Suprapubic skin (tissue), 4 donors: ENCODE measurements around the gene TXNRD3. TPM values are rescaled to one million over a fixed set of nuclear protein-coding genes. Genes with fewer than 3 reads are reported as not detected.

Source experiments
- DNase-seq, 2 donors: peaks; one replicate each; pipeline ENCODE4 v3.0.0-alpha.2; 2019; ENCODE audit warnings: low spot score in 2 of 2
- H3K27ac ChIP-seq: fragments of 200-600 bp; sonication (generic); one replicate; pipeline ENCODE4 v1.5.1; 2019
- H3K27me3 ChIP-seq: fragments of 200-600 bp; sonication (generic); one replicate; pipeline ENCODE4 v1.5.1; 2019
- H3K36me3 ChIP-seq: fragments of 200-600 bp; sonication (generic); one replicate; pipeline ENCODE4 v1.5.1; 2019
- H3K4me1 ChIP-seq: fragments of 200-600 bp; sonication (generic); one replicate; pipeline ENCODE4 v1.5.1; 2019
- H3K4me3 ChIP-seq: fragments of 200-600 bp; sonication (generic); one replicate; pipeline ENCODE4 v1.5.1; 2019; ENCODE audit warnings: mild to moderate bottlenecking
- H3K9me3 ChIP-seq: fragments of 200-600 bp; sonication (generic); one replicate; pipeline ENCODE4 v1.5.1; 2019
- EP300 ChIP-seq: sonication (generic); formaldehyde crosslinking; IDR thresholded peaks from one replicate; pipeline ENCODE4 v1.6.1; 2017; ENCODE audit warnings: antibody characterized with exemption
- POLR2A ChIP-seq, 2 donors: fragments of 450-650 bp; IDR thresholded peaks; one replicate each; pipeline ENCODE4 v1.6.1; 2017; ENCODE audit warnings: antibody characterized with exemption in 2 of 2, mild to moderate bottlenecking in 2 of 2, moderate library complexity in 2 of 2
- POLR2AphosphoS5 ChIP-seq, 3 donors: sonication (generic); formaldehyde crosslinking; IDR thresholded peaks; one replicate each; pipeline ENCODE4 v1.6.1; 2017; ENCODE audit warnings: antibody characterized with exemption in 3 of 3
- WGBS: methylation state at CpG from one replicate; pipeline ENCODE4 v1.1.5; 2018; 5-methylcytosine and 5-hydroxymethylcytosine counted together
- total RNA-seq, 4 donors: library from RNA; depleted of rRNA; stranded (reverse); fragments of >200 nt; gene quantifications; one replicate each; pipeline ENCODE4 v1.1.0, GENCODE V29; 2016
- TF ChIP-seq, protein P1 (sequence below), 2 donors: fragments of 200-600 bp in 1 of 2; fragments of 450-650 bp in 1 of 2; sonication (generic) in 1 of 2; IDR thresholded peaks; one replicate each; pipeline ENCODE4 v1.5.1; 2016 to 2019; ENCODE audit warnings: antibody characterized with exemption in 2 of 2, mild to moderate bottlenecking in 1 of 2, moderate library complexity in 1 of 2

The TXNRD3 gene
- total RNA-seq, 4 donors from 2014 or later: 7.4 to 14.0 (median 11.3) TPM

DNA sequence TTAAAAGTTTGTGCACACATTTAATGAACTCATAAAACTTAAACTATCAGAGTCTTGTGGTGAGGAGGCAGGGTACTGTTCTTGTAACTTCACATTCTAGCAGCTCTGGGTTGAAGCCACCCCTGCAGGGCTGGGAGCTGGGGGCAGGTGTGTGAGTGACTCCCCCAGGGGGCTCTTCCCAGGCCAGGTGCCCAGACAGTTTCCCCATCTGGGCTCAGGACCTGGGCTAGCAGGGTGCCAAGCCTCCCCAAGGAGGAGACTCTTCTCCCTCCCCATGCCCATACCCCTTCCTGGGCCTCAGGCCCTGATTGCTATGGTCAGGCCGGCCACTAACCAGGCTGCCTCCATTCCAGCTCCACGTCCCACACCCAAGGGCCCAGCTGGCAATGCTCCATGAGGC, 27.1 kb upstream of the TXNRD3 start:
- TF ChIP-seq EP300 (no peak), POLR2A (IDR thresholded peaks at IDR 0.05) (no peak), POLR2AphosphoS5 (IDR thresholded peaks at IDR 0.05) (no peak)
- TF ChIP-seq, protein P1, sequence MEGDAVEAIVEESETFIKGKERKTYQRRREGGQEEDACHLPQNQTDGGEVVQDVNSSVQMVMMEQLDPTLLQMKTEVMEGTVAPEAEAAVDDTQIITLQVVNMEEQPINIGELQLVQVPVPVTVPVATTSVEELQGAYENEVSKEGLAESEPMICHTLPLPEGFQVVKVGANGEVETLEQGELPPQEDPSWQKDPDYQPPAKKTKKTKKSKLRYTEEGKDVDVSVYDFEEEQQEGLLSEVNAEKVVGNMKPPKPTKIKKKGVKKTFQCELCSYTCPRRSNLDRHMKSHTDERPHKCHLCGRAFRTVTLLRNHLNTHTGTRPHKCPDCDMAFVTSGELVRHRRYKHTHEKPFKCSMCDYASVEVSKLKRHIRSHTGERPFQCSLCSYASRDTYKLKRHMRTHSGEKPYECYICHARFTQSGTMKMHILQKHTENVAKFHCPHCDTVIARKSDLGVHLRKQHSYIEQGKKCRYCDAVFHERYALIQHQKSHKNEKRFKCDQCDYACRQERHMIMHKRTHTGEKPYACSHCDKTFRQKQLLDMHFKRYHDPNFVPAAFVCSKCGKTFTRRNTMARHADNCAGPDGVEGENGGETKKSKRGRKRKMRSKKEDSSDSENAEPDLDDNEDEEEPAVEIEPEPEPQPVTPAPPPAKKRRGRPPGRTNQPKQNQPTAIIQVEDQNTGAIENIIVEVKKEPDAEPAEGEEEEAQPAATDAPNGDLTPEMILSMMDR (IDR thresholded peaks at IDR 0.05): no peak
- H3K4me1 ChIP-seq: peaks cover 23% of the 10 kb centered on the region
- DNase-seq: no peak
- H3K36me3 ChIP-seq: no peaks in the 10 kb centered on the region
- H3K27ac ChIP-seq: no peak overlapping the region
- no peaks in the 10 kb centered on the region for H3K9me3 ChIP-seq
- H3K27me3 ChIP-seq: peaks cover 18% of the 10 kb centered on the region
- no peak overlapping the region for H3K4me3 ChIP-seq
- WGBS: 100% methylated on average over 2 of the region's 2 CpGs

DNA sequence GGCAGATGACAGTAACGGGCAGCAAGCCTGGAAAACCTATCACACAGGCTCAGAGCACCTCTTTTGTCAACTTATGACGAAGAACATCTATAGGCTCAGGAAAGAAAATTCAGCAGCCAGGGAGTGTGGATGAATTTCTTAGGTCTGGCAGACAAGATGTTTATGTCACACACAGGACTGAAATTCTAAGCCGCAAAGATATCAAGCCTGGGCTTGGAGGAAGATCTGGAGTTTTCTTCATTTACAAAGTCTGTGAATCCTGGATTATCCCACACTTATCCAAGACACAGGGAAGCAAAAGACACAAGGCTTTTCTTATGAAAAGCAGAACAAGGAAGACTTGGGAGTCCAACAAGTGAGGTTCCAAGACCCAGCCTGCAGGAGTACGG, 25.7 kb upstream of the TXNRD3 start:
- Histone ChIP-seq H3K27me3 (peaks cover 20% of the 10 kb centered on the region), H3K4me1 (peaks cover 23% of the 10 kb centered on the region), H3K27ac (no peak overlapping the region), H3K4me3 (no peak overlapping the region), H3K9me3 (no peaks in the 10 kb centered on the region), H3K36me3 (no peaks in the 10 kb centered on the region)
- no peak for DNase-seq
- TF ChIP-seq POLR2A (IDR thresholded peaks at IDR 0.05): no peak
- TF ChIP-seq, protein P1 (IDR thresholded peaks at IDR 0.05): no peak
- TF ChIP-seq POLR2AphosphoS5 (IDR thresholded peaks at IDR 0.05): no peak
- no peak for TF ChIP-seq EP300
- 77% methylated on average over 4 of the region's 4 CpGs for WGBS

DNA sequence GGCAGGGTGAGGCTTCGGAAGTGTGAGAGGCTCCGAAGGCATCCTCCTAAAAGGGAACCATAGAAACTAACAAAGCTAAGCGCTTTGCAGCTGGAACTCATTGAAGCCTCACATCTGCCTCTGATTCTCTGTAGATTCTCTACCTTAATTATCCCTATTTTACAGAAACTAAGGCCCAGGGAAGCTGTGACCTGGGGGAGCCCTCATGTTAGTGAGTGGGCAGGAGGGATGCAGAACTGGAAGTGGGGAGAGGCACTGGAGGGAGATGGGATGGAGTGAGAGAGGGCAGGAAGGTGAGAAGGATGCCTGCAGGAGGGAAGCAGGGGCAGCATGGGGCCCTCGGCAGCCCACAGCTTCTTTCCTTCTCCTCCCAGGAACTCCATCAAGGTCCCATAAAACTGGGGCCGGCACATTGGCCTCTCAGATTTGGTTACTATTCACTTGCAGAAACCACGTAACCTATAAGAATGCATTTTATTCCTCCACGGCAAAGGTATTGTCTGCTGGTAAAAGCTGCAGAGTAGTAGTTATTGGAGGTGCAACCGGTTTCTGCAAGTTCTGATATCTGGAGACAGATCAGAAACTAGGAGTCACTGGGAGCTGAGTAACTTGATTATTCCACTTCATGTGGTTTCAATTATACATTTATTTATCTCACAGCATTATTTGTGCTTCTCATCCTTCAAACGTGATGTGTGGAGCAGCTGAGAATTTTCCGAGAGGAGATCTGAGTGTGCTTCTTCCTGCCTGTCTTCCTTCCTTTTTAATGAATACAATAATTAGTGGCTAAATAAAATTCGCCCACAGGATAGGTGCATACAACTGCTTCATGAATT, 25.1 kb upstream of the TXNRD3 start:
- no peak for TF ChIP-seq EP300
- no peak for TF ChIP-seq POLR2AphosphoS5 (IDR thresholded peaks at IDR 0.05)
- TF ChIP-seq, protein P1 (IDR thresholded peaks at IDR 0.05): no peak
- TF ChIP-seq POLR2A (IDR thresholded peaks at IDR 0.05): no peak
- peaks cover 23% of the 10 kb centered on the region for H3K4me1 ChIP-seq
- peaks cover 20% of the 10 kb centered on the region for H3K27me3 ChIP-seq
- 67% methylated on average over 11 of the region's 11 CpGs for WGBS
- no peaks in the 10 kb centered on the region for H3K9me3 ChIP-seq
- DNase-seq: no peak
- no peak overlapping the region for H3K27ac ChIP-seq
- no peaks in the 10 kb centered on the region for H3K36me3 ChIP-seq
- H3K4me3 ChIP-seq: no peak overlapping the region

DNA sequence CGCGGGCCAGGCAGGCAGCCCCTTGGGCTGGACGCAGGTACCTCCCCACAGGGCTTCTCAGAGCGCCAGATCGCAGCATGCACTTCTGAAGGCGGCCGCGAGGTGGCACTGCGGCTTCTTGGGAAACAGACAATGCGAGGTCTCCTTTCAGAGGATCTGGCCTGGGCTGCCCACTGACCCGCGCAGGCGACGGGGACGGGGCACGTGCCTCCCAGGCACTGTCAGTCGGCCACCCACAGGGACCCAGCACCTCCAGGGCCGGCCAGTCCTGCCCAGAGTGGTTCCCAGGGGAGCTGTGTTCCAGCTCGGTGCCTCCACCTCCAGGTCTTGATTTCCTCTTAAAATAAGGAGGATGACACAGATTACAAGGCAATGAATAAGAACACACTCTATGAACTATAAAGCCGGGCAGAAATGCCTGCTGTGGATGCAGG, 24.4 kb upstream of the TXNRD3 start:
- DNase-seq: peak; percentile 86 to 90
- no peak overlapping the region for H3K4me3 ChIP-seq
- H3K36me3 ChIP-seq: no peaks in the 10 kb centered on the region
- 11% methylated on average over 5 of the region's 20 CpGs for WGBS
- H3K4me1 ChIP-seq: peaks cover 23% of the 10 kb centered on the region
- TF ChIP-seq, protein P1 (IDR thresholded peaks at IDR 0.05): peak; percentile 78 to 95
- TF ChIP-seq POLR2AphosphoS5 (IDR thresholded peaks at IDR 0.05): no peak
- no peak overlapping the region for H3K27ac ChIP-seq
- peaks cover 22% of the 10 kb centered on the region for H3K27me3 ChIP-seq
- H3K9me3 ChIP-seq: no peaks in the 10 kb centered on the region

DNA sequence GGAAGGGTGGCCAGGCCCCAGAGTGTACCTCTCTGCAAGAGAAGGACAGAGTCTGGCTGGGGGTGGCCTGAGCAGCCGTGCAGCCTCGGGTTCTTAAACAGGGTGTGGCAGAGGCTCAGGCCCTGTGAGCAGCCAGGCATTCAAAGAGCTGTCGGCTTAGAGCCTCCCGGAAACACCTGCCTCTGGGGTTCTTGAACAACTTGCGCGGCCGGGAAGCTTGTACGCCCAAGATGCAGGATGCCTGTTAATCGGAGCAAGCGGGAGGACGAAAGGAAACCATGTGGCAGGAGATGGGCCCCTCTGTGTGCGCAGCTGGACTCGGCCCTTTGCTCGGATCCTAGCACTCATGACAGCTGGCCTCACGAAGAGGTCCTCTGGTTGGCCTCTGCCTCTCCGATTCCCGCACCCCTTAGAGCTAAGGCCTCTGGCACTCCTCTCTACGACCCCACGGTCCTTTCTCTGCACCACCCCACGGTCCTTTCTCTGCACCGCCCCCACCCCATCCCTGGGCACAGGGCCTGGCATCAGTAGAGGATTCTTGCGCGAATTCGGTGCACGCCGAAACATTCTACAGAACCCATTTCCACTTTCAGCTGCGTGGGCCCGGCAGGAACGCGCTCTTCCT, 23.9 kb upstream of the TXNRD3 start:
- Histone ChIP-seq H3K9me3 (no peaks in the 10 kb centered on the region), H3K4me1 (peaks cover 23% of the 10 kb centered on the region), H3K4me3 (no peak overlapping the region), H3K36me3 (no peaks in the 10 kb centered on the region), H3K27me3 (peaks cover 22% of the 10 kb centered on the region), H3K27ac (no peak overlapping the region)
- no peak for DNase-seq
- 30% methylated on average over 29 of the region's 30 CpGs for WGBS
- TF ChIP-seq EP300: no peak
- TF ChIP-seq, protein P1 (IDR thresholded peaks at IDR 0.05): no peak
- no peak for TF ChIP-seq POLR2A (IDR thresholded peaks at IDR 0.05)
- no peak for TF ChIP-seq POLR2AphosphoS5 (IDR thresholded peaks at IDR 0.05)
